ENCODE results near the gene EIF4H.

The EIF4H gene

GRCh38 chr7:74173866-74174605, at the start of gene EIF4H:
TSS of gene EIF4H (plus strand) at chr7:74174356. CDS start at chr7:74174384, 28 bp downstream.
- no peak for TF ChIP-seq CTCF (IDR thresholded peaks at IDR 0.05; ENCODE audit: control insufficient read depth, extremely low read depth, insufficient read depth)
- DNase-seq (ENCODE audit: low read depth), result peak; percentile 80
- H3K4me3 ChIP-seq (ENCODE audit: low read depth, low read length), result peak within 1 kb of the TSS; percentile 94

GRCh38 chr7:74126220-74126880, 47.8 kb upstream of the EIF4H start:
- DNase-seq (ENCODE audit: low read depth), result no peak
- H3K4me3 ChIP-seq (ENCODE audit: low read depth, low read length), result no peak overlapping the region
- TF ChIP-seq CTCF (IDR thresholded peaks at IDR 0.05; ENCODE audit: control insufficient read depth, extremely low read depth, insufficient read depth), result no peak

- no peak overlapping the region for H3K4me3 ChIP-seq (ENCODE audit: low read depth, low read length)
- peak; percentile 1 for DNase-seq (ENCODE audit: low read depth)
- no peak for TF ChIP-seq CTCF (IDR thresholded peaks at IDR 0.05; ENCODE audit: control insufficient read depth, extremely low read depth, insufficient read depth)
Observed at GRCh38 chr7:74129887-74130286, 44.3 kb upstream of the EIF4H start.

GRCh38 chr7:74130518-74130917, 43.6 kb upstream of the EIF4H start:
- no peak for DNase-seq (ENCODE audit: low read depth)

GRCh38 chr7:74134117-74134620, 40.0 kb upstream of the EIF4H start:
- no peak overlapping the region for H3K4me3 ChIP-seq (ENCODE audit: low read depth, low read length)

More at GRCh38 chr7:74130518-74130917, 43.6 kb upstream of the EIF4H start:
- no peak for TF ChIP-seq CTCF (IDR thresholded peaks at IDR 0.05; ENCODE audit: control insufficient read depth, extremely low read depth, insufficient read depth)
- H3K4me3 ChIP-seq (ENCODE audit: low read depth, low read length), result no peak overlapping the region

GRCh38 chr7:74138334-74138867, 35.8 kb upstream of the EIF4H start:
- no peak overlapping the region for H3K4me3 ChIP-seq (ENCODE audit: low read depth, low read length)
- no peak for DNase-seq (ENCODE audit: low read depth)
- no peak for TF ChIP-seq CTCF (IDR thresholded peaks at IDR 0.05; ENCODE audit: control insufficient read depth, extremely low read depth, insufficient read depth)

More at GRCh38 chr7:74134117-74134620, 40.0 kb upstream of the EIF4H start:
- DNase-seq (ENCODE audit: low read depth), result no peak
- no peak for TF ChIP-seq CTCF (IDR thresholded peaks at IDR 0.05; ENCODE audit: control insufficient read depth, extremely low read depth, insufficient read depth)
